Left ventricle myocardium inferior (tissue), 1 donor: Measurements from ENCODE around the gene RTL9. TPM values are rescaled to one million over a fixed set of nuclear protein-coding genes. Genes with fewer than 3 reads are reported as not detected.
"Not testable (repeated sequence)": the region's sequence is repeated elsewhere in the genome, so short reads cannot be mapped to it uniquely, and the experiment has no call there.

Experiments used
- DNase-seq: peaks from one replicate; pipeline ENCODE4 v3.0.0-alpha.2; 2020
- H3K27ac ChIP-seq: fragments of 200-600 bp; replicated peaks from 2 replicates; pipeline ENCODE4 v1.8.0; 2021
- H3K27me3 ChIP-seq: fragments of 200-600 bp; 2 replicates; pipeline ENCODE4 v1.8.0; 2021; ENCODE audit warnings: low read depth
- H3K36me3 ChIP-seq: fragments of 200-600 bp; 2 replicates; pipeline ENCODE4 v1.8.0; 2021
- H3K4me1 ChIP-seq: fragments of 200-600 bp; 2 replicates; pipeline ENCODE4 v1.8.0; 2021
- H3K4me3 ChIP-seq: fragments of 200-600 bp; 2 replicates; pipeline ENCODE4 v1.8.0; 2021; ENCODE audit warnings: mild to moderate bottlenecking, moderate library complexity
- H3K9me3 ChIP-seq: fragments of 200-600 bp; replicated peaks from 2 replicates; pipeline ENCODE4 v1.8.0; 2021
- CTCF ChIP-seq: fragments of 200-600 bp; IDR thresholded peaks from 2 replicates; pipeline ENCODE4 v1.8.0; 2021; ENCODE audit warnings: antibody characterized with exemption, mild to moderate bottlenecking, borderline replicate concordance
- intact Hi-C: fragments of 100-400 bp; cut with micrococcal nuclease; formaldehyde crosslinking; loops from one replicate; pipeline ENCODE4 v1.11.0; 2022
- total RNA-seq: library from RNA; stranded (reverse); fragmentation: NEBNext Ultra II Directional; extraction: Animal tissue kit (Norgen Biotek cat#: 25700); gene quantifications from one replicate; pipeline ENCODE4 v1.2.1, GENCODE V29; 2021
- donor health status: DM: no; HTN: yes; CAD: no; lungs with severe emphysema.

RTL9 gene
- total RNA-seq, 1 donor from 2014 or later = 0.66 TPM

DNA sequence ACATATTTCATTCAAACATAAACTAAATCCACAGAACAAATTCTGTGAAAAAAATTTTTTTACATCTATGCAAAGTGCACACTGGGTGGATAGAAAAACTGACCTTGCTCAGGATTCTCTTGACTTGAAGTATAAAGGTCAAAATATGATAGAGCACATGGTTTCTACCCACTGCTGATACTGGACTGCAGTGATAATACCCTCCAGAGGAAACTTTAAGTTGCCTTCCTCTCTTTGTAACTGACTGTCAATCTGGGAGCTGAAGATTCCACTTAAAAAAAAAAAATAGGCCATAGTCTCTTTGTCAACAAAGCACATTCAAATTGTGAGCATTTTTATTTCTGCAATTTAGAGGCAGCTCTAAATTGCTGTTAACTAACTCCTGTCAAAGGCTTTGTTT lies 37.6 kb upstream of the RTL9 start:
- no peak overlapping the region for H3K4me3 ChIP-seq
- no peaks in the 10 kb centered on the region for H3K36me3 ChIP-seq
- H3K4me1 ChIP-seq = peaks cover 12% of the 10 kb centered on the region
- intact Hi-C loops = no loop called here
- H3K27ac ChIP-seq = no peak overlapping the region
- no peak for TF ChIP-seq CTCF
- no peaks in the 10 kb centered on the region for H3K27me3 ChIP-seq
- no peak for DNase-seq
- H3K9me3 ChIP-seq = no peaks in the 10 kb centered on the region

- Histone ChIP-seq H3K27me3 (no peaks in the 10 kb centered on the region), H3K36me3 (no peaks in the 10 kb centered on the region), H3K27ac (no peak overlapping the region), H3K9me3 (no peaks in the 10 kb centered on the region), H3K4me1 (peaks cover 6% of the 10 kb centered on the region), H3K4me3 (no peak overlapping the region)
- TF ChIP-seq CTCF = no peak
- intact Hi-C loops = no loop called here
- no peak for DNase-seq
Observed at GRCh38 chrX:110321670-110322069, 37.0 kb upstream of the RTL9 start.

GRCh38 chrX:110322603-110323002 lies 36.0 kb upstream of the RTL9 start:
- intact Hi-C loops = no loop called here
- no peaks in the 10 kb centered on the region for H3K36me3 ChIP-seq
- DNase-seq = no peak
- H3K27me3 ChIP-seq = no peaks in the 10 kb centered on the region
- H3K9me3 ChIP-seq = no peaks in the 10 kb centered on the region
- H3K27ac ChIP-seq = no peak overlapping the region
- H3K4me3 ChIP-seq = no peak overlapping the region
- no peak for TF ChIP-seq CTCF
- peaks cover 2% of the 10 kb centered on the region for H3K4me1 ChIP-seq

GRCh38 chrX:110326712-110327111 lies 31.9 kb upstream of the RTL9 start:
- no peak for TF ChIP-seq CTCF
- no peak for DNase-seq
- intact Hi-C loops = no loop called here
- no peak overlapping the region for H3K27ac ChIP-seq
- H3K27me3 ChIP-seq = no peaks in the 10 kb centered on the region
- no peak overlapping the region for H3K4me3 ChIP-seq
- no peaks in the 10 kb centered on the region for H3K36me3 ChIP-seq
- H3K9me3 ChIP-seq = no peaks in the 10 kb centered on the region
- H3K4me1 ChIP-seq = no peaks in the 10 kb centered on the region

DNA sequence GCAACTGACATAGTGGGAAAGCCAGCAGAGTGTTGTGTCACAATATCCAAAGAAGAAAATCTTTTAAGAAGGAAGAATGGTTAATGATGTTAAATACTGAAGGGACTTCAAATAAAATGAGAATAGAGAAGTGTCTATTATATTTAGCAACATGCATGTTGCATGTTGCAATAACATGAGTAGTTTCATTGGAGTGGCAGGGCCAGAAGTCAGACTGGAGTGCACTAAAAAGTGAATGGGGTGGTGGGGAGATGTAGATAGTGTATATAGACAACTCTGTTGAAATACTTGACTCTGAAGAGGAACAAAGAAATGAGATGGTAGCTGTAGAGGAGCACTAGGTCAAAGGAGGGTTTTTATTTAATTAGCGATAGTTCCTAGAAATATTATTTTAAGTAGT lies 31.3 kb upstream of the RTL9 start:
- H3K36me3 ChIP-seq = no peaks in the 10 kb centered on the region
- intact Hi-C loops = no loop called here
- no peak overlapping the region for H3K27ac ChIP-seq
- no peak for TF ChIP-seq CTCF
- H3K4me1 ChIP-seq = no peaks in the 10 kb centered on the region
- no peaks in the 10 kb centered on the region for H3K9me3 ChIP-seq
- no peak for DNase-seq
- no peaks in the 10 kb centered on the region for H3K27me3 ChIP-seq
- no peak overlapping the region for H3K4me3 ChIP-seq

GRCh38 chrX:110328613-110329012 lies 30.0 kb upstream of the RTL9 start:
- H3K27ac ChIP-seq, H3K4me1 ChIP-seq, H3K36me3 ChIP-seq, H3K4me3 ChIP-seq, DNase-seq, intact Hi-C loops, H3K27me3 ChIP-seq, H3K9me3 ChIP-seq: not testable (repeated sequence)
